ENCODE data around the gene SMIM24. TPM values are rescaled to one million over a fixed set of nuclear protein-coding genes. Genes with fewer than 3 reads are reported as not detected.
"Not testable (repeated sequence)": the region's sequence is repeated elsewhere in the genome, so short reads cannot be mapped to it uniquely, and the experiment has no call there.

Gene SMIM24
- polyA plus RNA-seq, 1 donor from 2014 or later: not detected

GRCh38 chr19:3450796-3451411 is 29.4 kb downstream of the SMIM24 start:
- TF ChIP-seq EP300 (conservative IDR thresholded peaks at IDR 0.05; ENCODE audit: poor library complexity, severe bottlenecking) (no peak), POLR2AphosphoS5 (IDR thresholded peaks at IDR 0.05) (no peak), EZH2 (IDR thresholded peaks at IDR 0.05; ENCODE audit: borderline replicate concordance, insufficient read depth, low read length, poor library complexity, severe bottlenecking) (no peak), TAF1 (IDR thresholded peaks at IDR 0.05; ENCODE audit: low read depth) (no peak), RAD21 (conservative IDR thresholded peaks at IDR 0.05) (no peak), REST (IDR thresholded peaks at IDR 0.05; ENCODE audit: borderline replicate concordance) (no peak), MXI1 (conservative IDR thresholded peaks at IDR 0.05; ENCODE audit: poor library complexity, severe bottlenecking) (no peak), SMC3 (conservative IDR thresholded peaks at IDR 0.05; ENCODE audit: poor library complexity) (no peak), CTCF (IDR thresholded peaks at IDR 0.05; ENCODE audit: poor library complexity, severe bottlenecking) (no peak)
- Histone ChIP-seq H2AFZ (ENCODE audit: low read depth, low read length) (no peak overlapping the region), H3K9ac (ENCODE audit: low read length) (no peak overlapping the region), H3K9me3 (ENCODE audit: low read length) (no peaks in the 10 kb centered on the region), H3K36me3 (ENCODE audit: insufficient read depth, low read length) (no peaks in the 10 kb centered on the region), H3K27ac (ENCODE audit: low read length) (no peak overlapping the region), H3K9me2 (ENCODE audit: insufficient read depth, low read length) (no peaks in the 10 kb centered on the region), H3K79me2 (replicated peaks; ENCODE audit: insufficient read depth, low read length) (no peaks in the 10 kb centered on the region), H4K20me1 (ENCODE audit: insufficient read depth) (no peaks in the 10 kb centered on the region), H3F3A (ENCODE audit: insufficient read depth, low read length, poor library complexity, severe bottlenecking) (no peaks in the 10 kb centered on the region), H3K27me3 (ENCODE audit: insufficient read depth, low read depth, low read length) (no peaks in the 10 kb centered on the region), H3K4me3 (ENCODE audit: low read length) (no peak overlapping the region), H3K4me2 (ENCODE audit: low read length) (no peak overlapping the region)

GRCh38 chr19:3448616-3449334 is 31.6 kb downstream of the SMIM24 start:
- no peak overlapping the region for H3K4me3 ChIP-seq (ENCODE audit: low read length)
- H3K27me3 ChIP-seq (ENCODE audit: insufficient read depth, low read depth, low read length): no peaks in the 10 kb centered on the region
- no peak for TF ChIP-seq CTCF (IDR thresholded peaks at IDR 0.05; ENCODE audit: poor library complexity, severe bottlenecking)
- TF ChIP-seq REST (IDR thresholded peaks at IDR 0.05; ENCODE audit: borderline replicate concordance): no peak
- no peak for TF ChIP-seq POLR2AphosphoS5 (IDR thresholded peaks at IDR 0.05)
- no peak for TF ChIP-seq TAF1 (IDR thresholded peaks at IDR 0.05; ENCODE audit: low read depth)
- no peak for TF ChIP-seq RAD21 (conservative IDR thresholded peaks at IDR 0.05)
- no peak for TF ChIP-seq SMC3 (conservative IDR thresholded peaks at IDR 0.05; ENCODE audit: poor library complexity)
- TF ChIP-seq MXI1 (conservative IDR thresholded peaks at IDR 0.05; ENCODE audit: poor library complexity, severe bottlenecking): no peak
- no peak for TF ChIP-seq EP300 (conservative IDR thresholded peaks at IDR 0.05; ENCODE audit: poor library complexity, severe bottlenecking)
- no peak for TF ChIP-seq EZH2 (IDR thresholded peaks at IDR 0.05; ENCODE audit: borderline replicate concordance, insufficient read depth, low read length, poor library complexity, severe bottlenecking)
- no peak overlapping the region for H3K27ac ChIP-seq (ENCODE audit: low read length)
- no peaks in the 10 kb centered on the region for H4K20me1 ChIP-seq (ENCODE audit: insufficient read depth)
- no peak overlapping the region for H3K9ac ChIP-seq (ENCODE audit: low read length)
- H2AFZ ChIP-seq (ENCODE audit: low read depth, low read length): no peak overlapping the region
- no peaks in the 10 kb centered on the region for H3F3A ChIP-seq (ENCODE audit: insufficient read depth, low read length, poor library complexity, severe bottlenecking)
- no peaks in the 10 kb centered on the region for H3K9me3 ChIP-seq (ENCODE audit: low read length)
- no peaks in the 10 kb centered on the region for H3K9me2 ChIP-seq (ENCODE audit: insufficient read depth, low read length)
- H3K36me3 ChIP-seq (ENCODE audit: insufficient read depth, low read length): no peaks in the 10 kb centered on the region
- H3K79me2 ChIP-seq (replicated peaks; ENCODE audit: insufficient read depth, low read length): no peaks in the 10 kb centered on the region
- no peak overlapping the region for H3K4me2 ChIP-seq (ENCODE audit: low read length)

- H3K27me3 ChIP-seq (ENCODE audit: insufficient read depth, low read depth, low read length); H4K20me1 ChIP-seq (ENCODE audit: insufficient read depth); H3K4me3 ChIP-seq (ENCODE audit: low read length); H3K27ac ChIP-seq (ENCODE audit: low read length); H3F3A ChIP-seq (ENCODE audit: insufficient read depth, low read length, poor library complexity, severe bottlenecking); H3K79me2 ChIP-seq (replicated peaks; ENCODE audit: insufficient read depth, low read length); H3K9ac ChIP-seq (ENCODE audit: low read length); H3K36me3 ChIP-seq (ENCODE audit: insufficient read depth, low read length); H3K9me3 ChIP-seq (ENCODE audit: low read length); H3K4me2 ChIP-seq (ENCODE audit: low read length); H3K9me2 ChIP-seq (ENCODE audit: insufficient read depth, low read length); H2AFZ ChIP-seq (ENCODE audit: low read depth, low read length): not testable (repeated sequence)
Measured at GRCh38 chr19:3446657-3447056, 33.7 kb downstream of the SMIM24 start.
